WTC11 (cell line): Measurements from ENCODE around the gene FXYD7. TPM values are rescaled to one million over a fixed set of nuclear protein-coding genes. Genes with fewer than 3 reads are reported as not detected.
A peak's percentile ranks its signal among the peaks of the same experiment; 100 is the strongest.

Experiments
- ATAC-seq: fragments of 200-7000 bp; cut with Tn5 transposase; 2 replicates; pipeline ENCODE4 v1.10.0; 2021; ENCODE audit warnings: mild to moderate bottlenecking, moderate library complexity
- CTCF ChIA-PET: fragments of 300-600 bp; sonication (Branson Sonifier 250); formaldehyde crosslinking; loops from one replicate; lab custom pipeline; 2021; ENCODE audit warnings: antibody characterized with exemption; lab: Charles Lee
- POLR2A ChIA-PET: fragments of 350-600 bp; sonication (Branson Sonifier 250); formaldehyde crosslinking; loops from one replicate; lab custom pipeline; 2021; ENCODE audit warnings: antibody characterized with exemption; lab: Charles Lee
- DNase-seq: peaks from one replicate; pipeline ENCODE4 v3.0.0; 2021; ENCODE audit warnings: low spot score
- H3K27ac Mint-ChIP-seq: 2 replicates; pipeline ENCODE4 v1.8.0; 2021; ENCODE audit warnings: mixed read lengths
- H3K27me3 Mint-ChIP-seq: 2 replicates; pipeline ENCODE4 v1.8.0; 2021; ENCODE audit warnings: low read depth, mild to moderate bottlenecking, moderate library complexity, mixed read lengths
- H3K36me3 Mint-ChIP-seq: 2 replicates; pipeline ENCODE4 v1.8.0; 2021; ENCODE audit warnings: mixed read lengths
- H3K4me1 Mint-ChIP-seq: 2 replicates; pipeline ENCODE4 v1.8.0; 2022; ENCODE audit warnings: mixed read lengths
- H3K4me3 Mint-ChIP-seq: 2 replicates; pipeline ENCODE4 v1.8.0; 2021; ENCODE audit warnings: mild to moderate bottlenecking, moderate library complexity, mixed read lengths
- H3K9me3 Mint-ChIP-seq: 2 replicates; pipeline ENCODE4 v1.8.0; 2021; ENCODE audit warnings: mixed read lengths
- AR ChIP-seq: fragments of 250-450 bp; sonication (Bioruptor Pico); IDR thresholded peaks from 2 replicates; pipeline ENCODE4 v1.9.0; 2021; ENCODE audit warnings: mild to moderate bottlenecking
- ATF2 ChIP-seq: sonication (generic); formaldehyde crosslinking; IDR thresholded peaks from 2 replicates; pipeline ENCODE4 v1.8.1; 2022; ENCODE audit warnings: low read depth, missing genetic modification reagents, borderline replicate concordance
- E2F1 ChIP-seq: sonication (generic); formaldehyde crosslinking; IDR thresholded peaks from 2 replicates; pipeline ENCODE4 v1.8.0; 2022; ENCODE audit warnings: mild to moderate bottlenecking, missing genetic modification reagents
- HMGXB4 ChIP-seq: sonication (generic); formaldehyde crosslinking; IDR thresholded peaks from 2 replicates; pipeline ENCODE4 v1.8.1; 2023; ENCODE audit warnings: mild to moderate bottlenecking, moderate library complexity, missing genetic modification reagents
- MYBL2 ChIP-seq: sonication (generic); formaldehyde crosslinking; IDR thresholded peaks from 2 replicates; pipeline ENCODE4 v1.8.1; 2023; ENCODE audit warnings: mild to moderate bottlenecking, moderate library complexity, missing genetic modification reagents
- NFE2L1 ChIP-seq: sonication (generic); formaldehyde crosslinking; IDR thresholded peaks from 2 replicates; pipeline ENCODE4 v1.8.1; 2023; ENCODE audit warnings: missing genetic modification reagents
- OVOL2 ChIP-seq: fragments of 250-450 bp; sonication (Bioruptor Pico); IDR thresholded peaks from 2 replicates; pipeline ENCODE4 v1.9.0; 2021; ENCODE audit warnings: mild to moderate bottlenecking, borderline replicate concordance
- PRDM15 ChIP-seq: sonication (generic); formaldehyde crosslinking; IDR thresholded peaks from 2 replicates; pipeline ENCODE4 v1.8.0; 2022; ENCODE audit warnings: missing genetic modification reagents
- PREB ChIP-seq: sonication (generic); formaldehyde crosslinking; IDR thresholded peaks from 2 replicates; pipeline ENCODE4 v1.8.1; 2022; ENCODE audit warnings: mild to moderate bottlenecking, missing genetic modification reagents, moderate library complexity, borderline replicate concordance
- RELA ChIP-seq: sonication (generic); formaldehyde crosslinking; IDR thresholded peaks from 2 replicates; pipeline ENCODE4 v1.8.1; 2022; ENCODE audit warnings: missing genetic modification reagents, mild to moderate bottlenecking, borderline replicate concordance
- RORB ChIP-seq: fragments of 250-450 bp; sonication (Bioruptor Pico); IDR thresholded peaks from 2 replicates; pipeline ENCODE4 v1.9.0; 2021; ENCODE audit warnings: mild to moderate bottlenecking
- SP1 ChIP-seq: sonication (generic); formaldehyde crosslinking; conservative IDR thresholded peaks from 2 replicates; pipeline ENCODE4 v1.8.1; 2022; ENCODE audit warnings: missing genetic modification reagents
- ZNF121 ChIP-seq: sonication (generic); formaldehyde crosslinking; IDR thresholded peaks from 2 replicates; pipeline ENCODE4 v1.8.0; 2023; ENCODE audit warnings: missing genetic modification reagents
- ZNF219 ChIP-seq: sonication (generic); formaldehyde crosslinking; IDR thresholded peaks from 2 replicates; pipeline ENCODE4 v1.8.0; 2023; ENCODE audit warnings: missing genetic modification reagents, mild to moderate bottlenecking, borderline replicate concordance
- ZNF263 ChIP-seq: sonication (generic); formaldehyde crosslinking; IDR thresholded peaks from 2 replicates; pipeline ENCODE4 v1.8.1; 2022; ENCODE audit warnings: low read depth, mild to moderate bottlenecking, moderate library complexity, missing genetic modification reagents
- ZNF423 ChIP-seq: fragments of 250-450 bp; sonication (Bioruptor Pico); IDR thresholded peaks from 2 replicates; pipeline ENCODE4 v2.1.2; 2022; ENCODE audit warnings: mild to moderate bottlenecking, moderate library complexity
- total RNA-seq: library from RNA; stranded (reverse); gene quantifications from 3 replicates; pipeline ENCODE4 v1.2.3, GENCODE V29; 2021

Gene FXYD7
- total RNA-seq, 1 experiment from 2014 or later = 16.7 TPM

- CTCF ChIA-PET = interaction anchor here (0.8 to 5.8 kb wide), 5 partner anchors 8 to 78 kb away, joined by 3 to 46 read pairs (median 4); partner anchors contain the start of gene FXYD3
- H3K27ac Mint-ChIP-seq = no peak overlapping the region
- peaks cover 35% of the 10 kb centered on the region for H3K4me1 Mint-ChIP-seq
- TF ChIP-seq PREB (CRISPR knock-in tag) (no peak), ZNF121 (CRISPR knock-in tag) (no peak), ZNF263 (CRISPR knock-in tag) (no peak), ZNF423 (peak; percentile 16; the same call in 1 of the 2 replicates), AR (no peak)
- DNase-seq (no peak), ATAC-seq (no peak)
- no peaks in the 10 kb centered on the region for H3K36me3 Mint-ChIP-seq
- no peak overlapping the region for H3K4me3 Mint-ChIP-seq
- POLR2A ChIA-PET = no interaction called here
- H3K27me3 Mint-ChIP-seq = peaks cover 4% of the 10 kb centered on the region
- no peaks in the 10 kb centered on the region for H3K9me3 Mint-ChIP-seq
Measured at GRCh38 chr19:35122687-35123551, 20.1 kb upstream of the FXYD7 start.

- peaks cover 4% of the 10 kb centered on the region for H3K27me3 Mint-ChIP-seq
- no peaks in the 10 kb centered on the region for H3K36me3 Mint-ChIP-seq
- H3K27ac Mint-ChIP-seq = no peak overlapping the region
- no peaks in the 10 kb centered on the region for H3K9me3 Mint-ChIP-seq
- peak overlapping the region; percentile 40; the same call in 1 of the 2 replicates for H3K4me3 Mint-ChIP-seq
- ATAC-seq (no peak), DNase-seq (no peak)
- peaks cover 32% of the 10 kb centered on the region for H3K4me1 Mint-ChIP-seq
- POLR2A ChIA-PET = no interaction called here
- TF ChIP-seq ZNF219 (CRISPR knock-in tag) = no peak
- no peak for TF ChIP-seq RELA (CRISPR knock-in tag)
- no peak for TF ChIP-seq ATF2
- TF ChIP-seq ZNF263 (CRISPR knock-in tag) = no peak
- TF ChIP-seq MYBL2 = no peak
- no peak for TF ChIP-seq HMGXB4 (CRISPR knock-in tag)
- no peak for TF ChIP-seq E2F1 (CRISPR knock-in tag)
- TF ChIP-seq RORB = no peak
- no peak for TF ChIP-seq SP1
- no peak for TF ChIP-seq OVOL2 (CRISPR knock-in tag)
- no peak for TF ChIP-seq NFE2L1
- no peak for TF ChIP-seq PRDM15 (CRISPR knock-in tag)
- CTCF ChIA-PET = interaction anchor here (0.8 to 5.8 kb wide), 8 partner anchors 8 to 79 kb away, joined by 3 to 46 read pairs (median 6); partner anchors contain the start of genes FXYD3 and LGI4
Measured at GRCh38 chr19:35123573-35123972, 19.5 kb upstream of the FXYD7 start.
